Gastrocnemius medialis (tissue), 4 donors: ENCODE results near the gene IFITM5. TPM values are rescaled to one million over a fixed set of nuclear protein-coding genes. Genes with fewer than 3 reads are reported as not detected.

Source experiments
- ATAC-seq, 2 donors: fragments of 150-250 bp; one replicate each; pipeline ENCODE4 v1.9.1; 2016
- DNase-seq, 2 donors: peaks; one replicate each; pipeline ENCODE4 v3.0.0-alpha.2; 2019
- H3K27ac ChIP-seq, 4 donors: fragments of 200-600 bp; sonication (generic); 1 replicate in 1 of 4; 2 replicates in 3 of 4; pipeline ENCODE4 v1.5.1; 2016 to 2018; ENCODE audit warnings: mild to moderate bottlenecking in 2 of 4, moderate library complexity in 1 of 4
- H3K27me3 ChIP-seq, 3 donors: fragments of 200-600 bp; sonication (generic) in 2 of 3; 1 replicate in 1 of 3; 2 replicates in 2 of 3; pipeline versions ENCODE4 v1.5.1 to v1.6.0; 2016 to 2019; ENCODE audit warnings: mild to moderate bottlenecking in 1 of 3, moderate library complexity in 1 of 3
- H3K36me3 ChIP-seq, 2 donors: fragments of 200-600 bp; sonication (generic) in 1 of 2; one replicate each; pipeline ENCODE4 v1.5.1; 2017 to 2018
- H3K4me1 ChIP-seq, 2 donors: fragments of 200-600 bp; sonication (generic) in 1 of 2; one replicate each; pipeline ENCODE4 v1.5.1; 2016 to 2017; ENCODE audit warnings: mild to moderate bottlenecking in 2 of 2
- H3K4me3 ChIP-seq, 4 donors: fragments of 200-600 bp; sonication (generic) in 3 of 4; 1 replicate in 1 of 4; 2 replicates in 3 of 4; pipeline ENCODE4 v1.5.1; 2016 to 2019; ENCODE audit warnings: mild to moderate bottlenecking in 2 of 4
- H3K9me3 ChIP-seq, 3 donors: fragments of 200-600 bp; sonication (generic) in 2 of 3; 1 replicate in 1 of 3; 2 replicates in 2 of 3; pipeline ENCODE4 v1.5.1; 2016 to 2019
- CTCF ChIP-seq, 5 experiments: fragments of 450-650 bp in 3 of 5; fragments of 200-600 bp in 2 of 5; sonication (generic) in 2 of 5; IDR thresholded peaks in 4 of 5; conservative IDR thresholded peaks in 1 of 5; 1 replicate in 4 of 5; 2 replicates in 1 of 5; pipeline ENCODE4 v1.5.1; 2016 to 2019; ENCODE audit warnings: antibody characterized with exemption in 5 of 5, mild to moderate bottlenecking in 3 of 5, moderate library complexity in 3 of 5
- POLR2A ChIP-seq, 2 donors: fragments of 450-650 bp; IDR thresholded peaks; one replicate each; pipeline ENCODE4 v1.6.1; 2017; ENCODE audit warnings: antibody characterized with exemption in 2 of 2, mild to moderate bottlenecking in 2 of 2, moderate library complexity in 2 of 2
- in situ Hi-C, 4 donors: fragments of 200-750 bp; cut with MboI; loops; one replicate each; pipeline versions ENCODE4 v1.15.0 to v1.8.0; 2017; ENCODE audit warnings: low sequenced_read_pairs in 4 of 4
- intact Hi-C: fragments of 100-400 bp; cut with DNase I; formaldehyde crosslinking; loops from one replicate; pipeline ENCODE4 v1.15.1; 2023; ENCODE audit warnings: low total_unique reads
- total RNA-seq, 4 donors: library from RNA; depleted of rRNA; stranded (reverse); fragments of >200 nt; gene quantifications; one replicate each; pipeline versions ENCODE4 v1.1.0 to v1.2.3, GENCODE V29; 2016

The IFITM5 gene
- total RNA-seq, 4 donors from 2014 or later = not detected

GRCh38 chr11:285021-285893 lies 14.1 kb downstream of the IFITM5 start:
- TF ChIP-seq POLR2A (IDR thresholded peaks at IDR 0.05) (no peak), CTCF (IDR thresholded peaks at IDR 0.05 in 4 of 5, conservative IDR thresholded peaks at IDR 0.05 in 1 of 5) (no peak)
- intact Hi-C loops = loop anchor here (5.0 kb wide), 1 partner anchor 48 kb away; the partner anchor contains the start of genes PSMD13 and SIRT3
- no peak for DNase-seq
- Histone ChIP-seq H3K4me1 (no peaks in the 10 kb centered on the region), H3K4me3 (no peak overlapping the region), H3K9me3 (no peaks in the 10 kb centered on the region), H3K36me3 (no peaks in the 10 kb centered on the region), H3K27me3 (peaks cover 51 to 60% (median 56%) of the 10 kb centered on the region in 3 donors), H3K27ac (no peak overlapping the region)
- in situ Hi-C loops = no loop called here
- ATAC-seq = no peak

GRCh38 chr11:284105-285020 lies 15.0 kb downstream of the IFITM5 start:
- no peaks in the 10 kb centered on the region for H3K36me3 ChIP-seq
- no peaks in the 10 kb centered on the region for H3K9me3 ChIP-seq
- no peak for TF ChIP-seq CTCF (IDR thresholded peaks at IDR 0.05 in 4 of 5, conservative IDR thresholded peaks at IDR 0.05 in 1 of 5)
- TF ChIP-seq POLR2A (IDR thresholded peaks at IDR 0.05) = no peak
- intact Hi-C loops = loop anchor here (5.0 kb wide), 1 partner anchor 47 kb away; the partner anchor contains the start of genes PSMD13 and SIRT3
- H3K4me3 ChIP-seq = no peak overlapping the region
- in situ Hi-C loops = no loop called here
- peaks cover 60 to 63% (median 61%) of the 10 kb centered on the region in 3 donors for H3K27me3 ChIP-seq
- no peak overlapping the region for H3K27ac ChIP-seq
- no peak for ATAC-seq
- DNase-seq = no peak
- peaks cover 0 to 7% of the 10 kb centered on the region in 2 donors for H3K4me1 ChIP-seq

DNA sequence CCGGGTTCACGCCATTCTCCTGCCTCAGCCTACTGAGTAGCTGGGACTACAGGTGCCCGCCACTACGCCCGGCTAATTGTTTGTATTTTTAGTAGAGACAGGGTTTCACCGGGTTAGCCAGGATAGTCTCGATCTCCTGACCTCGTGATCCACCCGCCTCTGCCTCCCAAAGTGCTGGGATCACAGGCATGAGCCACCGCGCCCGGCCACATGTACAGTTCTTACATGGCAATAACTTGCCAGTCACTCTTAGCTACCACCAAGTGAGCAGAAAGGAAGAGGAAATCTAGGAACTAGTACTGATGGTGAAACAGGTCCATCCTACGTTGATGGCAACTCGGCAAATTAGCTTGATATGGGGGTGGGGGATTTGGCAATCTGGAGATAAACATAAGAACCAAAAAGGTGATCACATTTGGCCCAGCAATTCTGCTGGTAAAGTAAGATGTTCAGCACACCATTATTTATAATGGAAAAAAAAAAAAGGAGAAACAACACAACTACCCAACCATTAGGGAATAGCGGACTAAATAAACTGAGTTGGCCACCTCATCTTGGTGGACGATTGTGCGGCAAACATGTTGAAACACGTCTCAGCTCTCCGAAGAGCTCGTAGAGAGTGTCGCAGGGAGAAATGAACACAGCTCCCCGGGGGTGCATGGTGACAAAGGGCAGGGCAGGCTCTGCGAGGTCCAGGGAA lies 15.8 kb downstream of the IFITM5 start:
- H3K36me3 ChIP-seq = no peaks in the 10 kb centered on the region
- H3K9me3 ChIP-seq = no peaks in the 10 kb centered on the region
- no peak for TF ChIP-seq CTCF (IDR thresholded peaks at IDR 0.05 in 4 of 5, conservative IDR thresholded peaks at IDR 0.05 in 1 of 5)
- no peak for TF ChIP-seq POLR2A (IDR thresholded peaks at IDR 0.05)
- no peak overlapping the region for H3K4me3 ChIP-seq
- H3K4me1 ChIP-seq = peaks cover 0 to 8% of the 10 kb centered on the region in 2 donors
- intact Hi-C loops (no loop called here), in situ Hi-C loops (no loop called here)
- H3K27me3 ChIP-seq = peaks cover 66 to 68% (median 67%) of the 10 kb centered on the region in 3 donors
- no peak overlapping the region for H3K27ac ChIP-seq
- no peak for ATAC-seq
- no peak for DNase-seq

DNA sequence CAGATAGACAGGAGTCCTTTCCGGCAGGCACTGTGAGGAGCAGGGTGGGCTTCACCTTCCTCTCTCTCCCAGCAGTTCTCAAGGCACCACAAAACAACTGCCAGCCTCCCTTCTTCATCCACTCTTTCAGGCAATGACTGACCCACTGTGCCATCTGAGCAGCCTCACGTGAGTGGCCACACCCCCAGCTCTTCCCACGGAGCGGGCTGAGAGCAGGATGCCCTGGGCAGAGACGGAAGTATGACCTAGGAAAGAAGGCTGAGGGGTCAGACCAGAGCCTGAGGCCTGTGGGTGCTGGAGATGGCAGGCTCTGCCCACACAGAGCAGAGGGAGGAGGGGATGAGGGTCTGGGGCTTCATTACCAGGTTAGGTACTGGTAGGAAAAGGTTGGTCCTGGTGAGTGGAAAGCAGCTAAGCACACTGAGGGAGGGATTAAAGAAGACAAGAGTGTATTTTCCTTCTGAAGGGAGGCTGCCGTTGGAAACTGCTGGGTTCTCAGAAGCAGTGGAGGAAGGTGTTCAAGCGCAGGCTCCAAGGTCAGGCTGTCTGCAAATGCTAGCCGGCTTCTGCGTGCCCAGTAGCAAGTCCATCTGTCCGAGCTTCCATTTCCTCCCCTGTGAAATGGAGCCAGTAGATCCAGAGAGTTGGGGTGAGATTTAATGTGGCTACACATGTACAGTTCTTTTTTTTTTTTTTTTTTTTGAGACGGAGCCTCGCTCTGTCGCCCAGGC lies 16.5 kb downstream of the IFITM5 start:
- in situ Hi-C loops = no loop called here

More for the DNA sequence above, 16.5 kb downstream of the IFITM5 start:
- no peak for DNase-seq
- Histone ChIP-seq H3K27me3 (peaks cover 64 to 70% (median 68%) of the 10 kb centered on the region in 3 donors), H3K4me3 (no peak overlapping the region), H3K4me1 (peaks cover 0 to 8% of the 10 kb centered on the region in 2 donors), H3K27ac (no peak overlapping the region), H3K36me3 (no peaks in the 10 kb centered on the region), H3K9me3 (no peaks in the 10 kb centered on the region)
- no peak for TF ChIP-seq POLR2A (IDR thresholded peaks at IDR 0.05)
- no peak for TF ChIP-seq CTCF (IDR thresholded peaks at IDR 0.05 in 4 of 5, conservative IDR thresholded peaks at IDR 0.05 in 1 of 5)
- intact Hi-C loops = no loop called here
- no peak for ATAC-seq
